Urinary bladder (tissue), 4 donors: Measurements from ENCODE around the gene KIRREL1. TPM values are rescaled to one million over a fixed set of nuclear protein-coding genes. Genes with fewer than 3 reads are reported as not detected.

Experiments
- DNase-seq: peaks from one replicate; pipeline ENCODE4 v3.0.0-alpha.2; 2015; ENCODE audit errors: extremely low spot score
- H3K27ac ChIP-seq: one replicate; pipeline ENCODE4 v1.5.1; 2013; ENCODE audit warnings: low read depth, mild to moderate bottlenecking, moderate library complexity
- H3K36me3 ChIP-seq: one replicate; pipeline ENCODE4 v1.6.1; 2013; ENCODE audit warnings: mild to moderate bottlenecking, moderate library complexity; ENCODE audit not compliant: insufficient read depth
- H3K4me1 ChIP-seq: one replicate; pipeline ENCODE4 v1.6.1; 2013; ENCODE audit warnings: mild to moderate bottlenecking, moderate library complexity; ENCODE audit not compliant: insufficient read depth
- H3K4me3 ChIP-seq: one replicate; pipeline ENCODE4 v1.5.1; 2013; ENCODE audit warnings: low read depth, low read length
- WGBS: extraction: QIAGEN DNeasy Blood & Tissue Kit; methylation state at CpG from one replicate; pipeline ENCODE4 v1.1.7; 2013; 5-methylcytosine and 5-hydroxymethylcytosine counted together
- polyA plus RNA-seq: library from polyadenylated mRNA; stranded (reverse); fragments of 200-250 nt; gene quantifications from one replicate; pipeline ENCODE4 v1.2.3, GENCODE V29; 2013
- total RNA-seq: library from RNA; depleted of rRNA; stranded (reverse); fragments of >200 nt; gene quantifications from one replicate; pipeline ENCODE4 v1.2.3, GENCODE V29; 2014
- donor health status: healthy with polysubstance abuse.
- donor health status: healthy.

The KIRREL1 gene
- total and polyA plus RNA-seq, 2 donors = 37.1 to 48.6 TPM

DNA sequence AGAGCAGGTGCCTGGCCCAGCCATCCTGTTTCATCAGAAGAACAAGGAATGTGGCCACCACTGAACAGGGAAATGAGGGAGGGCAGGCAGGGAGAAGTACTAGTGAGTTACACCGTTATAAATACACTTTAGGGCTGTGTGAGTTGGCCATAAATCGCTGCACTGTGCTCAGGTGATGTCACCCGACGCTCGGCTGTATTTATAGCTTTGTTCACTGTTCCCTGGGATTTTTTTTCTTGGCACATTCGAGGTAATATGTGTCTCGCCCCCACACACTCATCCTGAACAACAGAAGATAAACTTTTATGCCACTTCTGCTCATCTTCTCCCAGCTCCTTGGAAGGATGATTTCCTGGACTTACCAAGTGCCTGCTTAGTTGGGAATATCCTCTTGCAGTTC, 9.0 kb upstream of the KIRREL1 start:
- WGBS = 29% methylated on average over 7 of the region's 7 CpGs
- no peak for DNase-seq
- no peaks in the 10 kb centered on the region for H3K4me1 ChIP-seq
- H3K27ac ChIP-seq = no peak overlapping the region
- H3K4me3 ChIP-seq = no peak overlapping the region
- no peaks in the 10 kb centered on the region for H3K36me3 ChIP-seq

DNA sequence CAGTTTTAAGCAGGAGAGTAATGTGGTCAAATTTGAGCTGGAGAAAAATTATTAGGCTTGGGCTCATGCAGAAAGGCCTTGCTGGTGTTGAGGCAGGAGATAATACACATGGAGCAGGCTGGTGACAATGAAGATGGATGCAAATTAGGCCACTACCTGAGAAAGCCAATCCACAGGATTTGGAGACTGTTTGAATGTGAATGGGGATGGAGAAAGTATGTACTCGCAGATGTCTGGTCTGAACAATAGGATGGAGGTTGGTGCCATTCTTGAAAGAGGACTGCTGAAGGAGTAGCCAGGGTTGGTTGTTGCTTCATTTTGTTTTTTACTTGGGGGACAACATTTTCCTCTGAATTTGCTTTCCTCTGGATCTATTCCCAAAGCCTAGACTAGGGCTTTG, 8.0 kb upstream of the KIRREL1 start:
- WGBS = 96% methylated on average over 1 of the region's 1 CpG
- H3K36me3 ChIP-seq = no peaks in the 10 kb centered on the region
- no peaks in the 10 kb centered on the region for H3K4me1 ChIP-seq
- no peak overlapping the region for H3K4me3 ChIP-seq
- no peak overlapping the region for H3K27ac ChIP-seq
- DNase-seq = no peak

- H3K4me1 ChIP-seq = no peaks in the 10 kb centered on the region
- 84% methylated on average over 3 of the region's 3 CpGs for WGBS
Observed at GRCh38 chr1:157988002-157988401, 5.4 kb upstream of the KIRREL1 start.

GRCh38 chr1:157992031-157992832, 1.2 kb upstream of the KIRREL1 start:
- no peak overlapping the region for H3K4me3 ChIP-seq
- no peak for DNase-seq
- H3K27ac ChIP-seq = no peak overlapping the region
- H3K36me3 ChIP-seq = no peaks in the 10 kb centered on the region
- 35% methylated on average over 10 of the region's 10 CpGs for WGBS
- no peaks in the 10 kb centered on the region for H3K4me1 ChIP-seq

More at GRCh38 chr1:157988002-157988401, 5.4 kb upstream of the KIRREL1 start:
- no peak overlapping the region for H3K4me3 ChIP-seq
- no peaks in the 10 kb centered on the region for H3K36me3 ChIP-seq
- H3K27ac ChIP-seq = no peak overlapping the region
- no peak for DNase-seq

- Histone ChIP-seq H3K4me3 (peak overlapping the region; percentile 91), H3K27ac (no peak overlapping the region), H3K4me1 (no peaks in the 10 kb centered on the region), H3K36me3 (no peaks in the 10 kb centered on the region)
- no peak for DNase-seq
- 4% methylated on average over 8 of the region's 8 CpGs for WGBS
Observed at GRCh38 chr1:157992833-157993146, 655 bp upstream of the KIRREL1 start.

- H3K4me1 ChIP-seq = no peaks in the 10 kb centered on the region
- no peaks in the 10 kb centered on the region for H3K36me3 ChIP-seq
- H3K4me3 ChIP-seq = peak overlapping the region; percentile 91
- 1% methylated on average over 29 of the region's 29 CpGs for WGBS
- DNase-seq = no peak
- peak overlapping the region; percentile 69 for H3K27ac ChIP-seq
Observed at GRCh38 chr1:157993918-157994605, 617 bp downstream of the KIRREL1 start.

- H3K4me1 ChIP-seq = no peaks in the 10 kb centered on the region
- no peak for DNase-seq
Observed at GRCh38 chr1:157994704-157995582, 1.5 kb downstream of the KIRREL1 start.

DNA sequence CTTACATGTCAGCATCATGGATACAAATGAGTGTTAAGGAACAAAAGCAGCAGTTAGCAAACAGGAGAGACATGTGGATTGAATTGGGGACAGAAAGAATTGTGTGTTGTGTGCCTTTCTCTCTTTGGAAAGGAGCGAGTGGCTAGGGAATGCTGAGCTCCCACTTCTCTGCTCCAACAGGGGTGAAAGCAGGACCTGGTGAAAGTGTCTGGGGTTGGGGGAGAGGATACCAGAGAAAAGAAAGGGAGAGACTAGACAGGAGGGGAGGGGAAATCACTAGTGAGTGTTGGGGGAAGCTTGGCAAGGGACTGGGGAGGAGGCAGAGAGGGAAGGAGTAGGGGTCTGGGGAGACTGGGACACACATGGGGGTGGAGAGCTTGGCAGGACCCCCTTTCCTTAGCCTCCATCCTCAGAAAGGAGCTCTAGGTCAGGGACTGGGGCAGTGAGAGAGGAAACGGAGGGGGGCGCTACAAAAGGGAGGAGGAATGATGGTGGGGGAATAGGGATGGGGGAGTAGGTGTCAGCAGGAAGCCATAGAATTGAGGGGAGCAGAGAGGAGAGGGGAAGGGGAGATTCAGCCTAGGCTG, 2.2 kb downstream of the KIRREL1 start:
- WGBS = 36% methylated on average over 3 of the region's 3 CpGs
- Histone ChIP-seq H3K4me1 (no peaks in the 10 kb centered on the region), H3K27ac (no peak overlapping the region), H3K36me3 (no peaks in the 10 kb centered on the region), H3K4me3 (no peak overlapping the region)
- DNase-seq = no peak

More at GRCh38 chr1:157994704-157995582, 1.5 kb downstream of the KIRREL1 start:
- no peaks in the 10 kb centered on the region for H3K36me3 ChIP-seq
- 17% methylated on average over 13 of the region's 13 CpGs for WGBS
- peak overlapping the region; percentile 1 for H3K27ac ChIP-seq
- H3K4me3 ChIP-seq = peak overlapping the region; percentile 91

DNA sequence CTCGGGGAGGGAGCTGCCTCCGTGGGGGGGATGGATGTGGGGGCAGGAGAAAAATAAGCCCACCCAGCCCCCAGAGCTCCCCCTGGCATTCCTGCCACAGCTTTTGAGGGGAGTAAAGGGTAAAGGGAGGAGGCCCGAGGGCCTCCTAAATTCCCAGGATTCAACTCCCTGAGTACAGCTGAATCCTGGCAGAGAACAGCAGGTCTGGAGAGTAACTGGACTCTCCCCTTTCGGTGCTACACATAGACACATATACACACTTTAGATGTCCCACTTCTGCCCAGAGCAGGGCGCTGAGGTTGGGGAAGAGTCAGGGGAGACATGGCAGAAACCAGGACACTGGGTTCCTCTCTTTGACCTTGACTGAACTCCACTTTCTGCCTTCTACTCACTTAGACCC, 3.0 kb downstream of the KIRREL1 start:
- no peak overlapping the region for H3K4me3 ChIP-seq
- 31% methylated on average over 5 of the region's 5 CpGs for WGBS
- no peaks in the 10 kb centered on the region for H3K4me1 ChIP-seq
- H3K27ac ChIP-seq = no peak overlapping the region
- H3K36me3 ChIP-seq = no peaks in the 10 kb centered on the region
- DNase-seq = no peak

GRCh38 chr1:158000507-158000906, 7.1 kb downstream of the KIRREL1 start:
- Histone ChIP-seq H3K4me1 (peaks cover 2% of the 10 kb centered on the region), H3K27ac (no peak overlapping the region), H3K4me3 (no peak overlapping the region), H3K36me3 (no peaks in the 10 kb centered on the region)
- no peak for DNase-seq
- WGBS = 70% methylated on average over 4 of the region's 4 CpGs

GRCh38 chr1:158002022-158002630, 8.7 kb downstream of the KIRREL1 start:
- no peak for DNase-seq
- Histone ChIP-seq H3K4me3 (no peak overlapping the region), H3K4me1 (peaks cover 2% of the 10 kb centered on the region), H3K27ac (no peak overlapping the region), H3K36me3 (no peaks in the 10 kb centered on the region)
- WGBS = 27% methylated on average over 4 of the region's 4 CpGs

GRCh38 chr1:158002631-158003405, 9.4 kb downstream of the KIRREL1 start:
- Histone ChIP-seq H3K27ac (no peak overlapping the region), H3K4me1 (peaks cover 5% of the 10 kb centered on the region), H3K36me3 (no peaks in the 10 kb centered on the region), H3K4me3 (no peak overlapping the region)
- no peak for DNase-seq
- WGBS = 28% methylated on average over 14 of the region's 14 CpGs
